Suprapubic skin (tissue), 4 donors: Measurements from ENCODE around the gene L2HGDH. TPM values are rescaled to one million over a fixed set of nuclear protein-coding genes. Genes with fewer than 3 reads are reported as not detected.

Source experiments
- DNase-seq, 2 donors: peaks; one replicate each; pipeline ENCODE4 v3.0.0-alpha.2; 2019; ENCODE audit warnings: low spot score in 2 of 2
- H3K27ac ChIP-seq: fragments of 200-600 bp; sonication (generic); one replicate; pipeline ENCODE4 v1.5.1; 2019
- H3K27me3 ChIP-seq: fragments of 200-600 bp; sonication (generic); one replicate; pipeline ENCODE4 v1.5.1; 2019
- H3K36me3 ChIP-seq: fragments of 200-600 bp; sonication (generic); one replicate; pipeline ENCODE4 v1.5.1; 2019
- H3K4me1 ChIP-seq: fragments of 200-600 bp; sonication (generic); one replicate; pipeline ENCODE4 v1.5.1; 2019
- H3K4me3 ChIP-seq: fragments of 200-600 bp; sonication (generic); one replicate; pipeline ENCODE4 v1.5.1; 2019; ENCODE audit warnings: mild to moderate bottlenecking
- H3K9me3 ChIP-seq: fragments of 200-600 bp; sonication (generic); one replicate; pipeline ENCODE4 v1.5.1; 2019
- CTCF ChIP-seq, 2 donors: fragments of 200-600 bp in 1 of 2; fragments of 450-650 bp in 1 of 2; sonication (generic) in 1 of 2; IDR thresholded peaks; one replicate each; pipeline ENCODE4 v1.5.1; 2016 to 2019; ENCODE audit warnings: antibody characterized with exemption in 2 of 2, mild to moderate bottlenecking in 1 of 2, moderate library complexity in 1 of 2
- EP300 ChIP-seq: sonication (generic); formaldehyde crosslinking; IDR thresholded peaks from one replicate; pipeline ENCODE4 v1.6.1; 2017; ENCODE audit warnings: antibody characterized with exemption
- POLR2A ChIP-seq, 2 donors: fragments of 450-650 bp; IDR thresholded peaks; one replicate each; pipeline ENCODE4 v1.6.1; 2017; ENCODE audit warnings: antibody characterized with exemption in 2 of 2, mild to moderate bottlenecking in 2 of 2, moderate library complexity in 2 of 2
- POLR2AphosphoS5 ChIP-seq, 3 donors: sonication (generic); formaldehyde crosslinking; IDR thresholded peaks; one replicate each; pipeline ENCODE4 v1.6.1; 2017; ENCODE audit warnings: antibody characterized with exemption in 3 of 3
- WGBS: methylation state at CpG from one replicate; pipeline ENCODE4 v1.1.5; 2018; 5-methylcytosine and 5-hydroxymethylcytosine counted together
- total RNA-seq, 4 donors: library from RNA; depleted of rRNA; stranded (reverse); fragments of >200 nt; gene quantifications; one replicate each; pipeline ENCODE4 v1.1.0, GENCODE V29; 2016

Gene L2HGDH
- total RNA-seq, 4 donors from 2014 or later = 6.8 to 11.0 (median 9.2) TPM

- 86% methylated on average over 4 of the region's 4 CpGs for WGBS
- no peaks in the 10 kb centered on the region for H3K27me3 ChIP-seq
- peaks cover 14% of the 10 kb centered on the region for H3K4me1 ChIP-seq
- no peaks in the 10 kb centered on the region for H3K9me3 ChIP-seq
- no peaks in the 10 kb centered on the region for H3K36me3 ChIP-seq
- DNase-seq = no peak
- TF ChIP-seq EP300 (no peak), POLR2AphosphoS5 (IDR thresholded peaks at IDR 0.05) (no peak), CTCF (IDR thresholded peaks at IDR 0.05) (no peak), POLR2A (IDR thresholded peaks at IDR 0.05) (no peak)
- no peak overlapping the region for H3K4me3 ChIP-seq
- no peak overlapping the region for H3K27ac ChIP-seq
Observed at GRCh38 chr14:50308363-50308915, 3.6 kb downstream of the L2HGDH start.

GRCh38 chr14:50303744-50304471 is 8.1 kb downstream of the L2HGDH start:
- no peaks in the 10 kb centered on the region for H3K9me3 ChIP-seq
- no peaks in the 10 kb centered on the region for H3K4me1 ChIP-seq
- no peak for TF ChIP-seq POLR2AphosphoS5 (IDR thresholded peaks at IDR 0.05)
- TF ChIP-seq EP300 = no peak
- no peak for TF ChIP-seq CTCF (IDR thresholded peaks at IDR 0.05)
- TF ChIP-seq POLR2A (IDR thresholded peaks at IDR 0.05) = no peak
- no peak for DNase-seq
- H3K27me3 ChIP-seq = no peaks in the 10 kb centered on the region
- H3K4me3 ChIP-seq = no peak overlapping the region
- WGBS = 78% methylated on average over 8 of the region's 8 CpGs
- no peaks in the 10 kb centered on the region for H3K36me3 ChIP-seq
- H3K27ac ChIP-seq = no peak overlapping the region

GRCh38 chr14:50301914-50302313 is 10.1 kb downstream of the L2HGDH start:
- no peak for TF ChIP-seq POLR2A (IDR thresholded peaks at IDR 0.05)
- no peak for TF ChIP-seq EP300
- no peak for TF ChIP-seq POLR2AphosphoS5 (IDR thresholded peaks at IDR 0.05)
- no peak for TF ChIP-seq CTCF (IDR thresholded peaks at IDR 0.05)
- Histone ChIP-seq H3K27me3 (no peaks in the 10 kb centered on the region), H3K27ac (no peak overlapping the region), H3K4me3 (no peak overlapping the region), H3K9me3 (no peaks in the 10 kb centered on the region), H3K36me3 (no peaks in the 10 kb centered on the region), H3K4me1 (no peaks in the 10 kb centered on the region)
- no peak for DNase-seq

- DNase-seq = no peak
- TF ChIP-seq POLR2A (IDR thresholded peaks at IDR 0.05) (no peak), POLR2AphosphoS5 (IDR thresholded peaks at IDR 0.05) (no peak), EP300 (no peak), CTCF (IDR thresholded peaks at IDR 0.05) (no peak)
- no peak overlapping the region for H3K4me3 ChIP-seq
- no peak overlapping the region for H3K27ac ChIP-seq
- no peaks in the 10 kb centered on the region for H3K9me3 ChIP-seq
- no peaks in the 10 kb centered on the region for H3K27me3 ChIP-seq
- H3K4me1 ChIP-seq = no peaks in the 10 kb centered on the region
- 95% methylated on average over 2 of the region's 2 CpGs for WGBS
- H3K36me3 ChIP-seq = no peaks in the 10 kb centered on the region
Observed at GRCh38 chr14:50299585-50299984, 12.4 kb downstream of the L2HGDH start.

- no peaks in the 10 kb centered on the region for H3K9me3 ChIP-seq
- H3K36me3 ChIP-seq = peaks cover 12% of the 10 kb centered on the region
- TF ChIP-seq POLR2A (IDR thresholded peaks at IDR 0.05) = no peak
- TF ChIP-seq EP300 = no peak
- TF ChIP-seq POLR2AphosphoS5 (IDR thresholded peaks at IDR 0.05) = no peak
- TF ChIP-seq CTCF (IDR thresholded peaks at IDR 0.05) = no peak
- H3K4me1 ChIP-seq = no peaks in the 10 kb centered on the region
- H3K27ac ChIP-seq = no peak overlapping the region
- H3K4me3 ChIP-seq = no peak overlapping the region
- WGBS = 84% methylated on average over 5 of the region's 5 CpGs
- no peaks in the 10 kb centered on the region for H3K27me3 ChIP-seq
- DNase-seq = no peak
Observed at GRCh38 chr14:50290306-50290705, 21.7 kb downstream of the L2HGDH start.
